HepG2 (cell line): ENCODE results near the gene CBLB.

Source experiments
- CREM ChIP-seq, 2 experiments: sonication (generic) in 1 of 2; formaldehyde crosslinking in 1 of 2; IDR thresholded peaks; 2 replicates each; pipeline versions ENCODE4 v1.4.0 to v1.6.1; 2016 to 2020; ENCODE audit warnings: antibody characterized with exemption in 1 of 2, mild to moderate bottlenecking in 1 of 2, missing genetic modification reagents in 1 of 2
- ETS1 ChIP-seq: sonication (generic); formaldehyde crosslinking; IDR thresholded peaks from 2 replicates; pipeline ENCODE4 v1.4.0; 2020; ENCODE audit warnings: missing genetic modification reagents
- IRF9 ChIP-seq: sonication (generic); formaldehyde crosslinking; IDR thresholded peaks from 2 replicates; pipeline ENCODE4 v1.8.0; 2022; ENCODE audit warnings: missing genetic modification reagents, mild to moderate bottlenecking, borderline replicate concordance
- MYNN ChIP-seq: sonication (generic); formaldehyde crosslinking; IDR thresholded peaks from 2 replicates; pipeline ENCODE4 v1.4.0; 2020; ENCODE audit warnings: mild to moderate bottlenecking, low read depth, missing genetic modification reagents
- POLR2A ChIP-seq, 2 experiments: IDR thresholded peaks; 2 replicates each; pipeline ENCODE4 v1.6.1; 2011; ENCODE audit warnings: low read depth in 2 of 2, low read length in 2 of 2, mild to moderate bottlenecking in 1 of 2, moderate library complexity in 1 of 2; ENCODE audit not compliant: insufficient read depth in 1 of 2
- SNAPC4 ChIP-seq: sonication (generic); formaldehyde crosslinking; IDR thresholded peaks from 2 replicates; pipeline ENCODE4 v1.4.0; 2020; ENCODE audit warnings: mild to moderate bottlenecking, missing genetic modification reagents

GRCh38 chr3:105905328-105905727 lies 36.5 kb upstream of the CBLB start:
- TF ChIP-seq ETS1 (CRISPR knock-in tag) (no peak), SNAPC4 (CRISPR knock-in tag) (no peak), MYNN (CRISPR knock-in tag) (no peak), CREM (IDR thresholded peaks at IDR 0.05) (no peak), CREM (CRISPR knock-in tag; IDR thresholded peaks at IDR 0.05) (no peak), POLR2A (IDR thresholded peaks at IDR 0.05; ENCODE audit: insufficient read depth in 1 of 2, low read depth in 2 of 2, low read length in 2 of 2) (no peak), IRF9 (no peak)
